ES-I3 (cell line): ENCODE results near the gene CEMP1.
A peak's percentile ranks its signal among the peaks of the same experiment; 100 is the strongest.

Source experiments
- H3K36me3 ChIP-seq: 2 replicates; pipeline ENCODE4 v1.6.1; 2013; ENCODE audit warnings: mild to moderate bottlenecking, low read length, control low read depth, moderate library complexity; ENCODE audit not compliant: insufficient read depth
- H3K4me1 ChIP-seq: 2 replicates; pipeline ENCODE4 v1.6.1; 2013; ENCODE audit warnings: mild to moderate bottlenecking, control low read depth, low read length; ENCODE audit not compliant: insufficient read depth
- H3K9ac ChIP-seq: 2 replicates; pipeline ENCODE4 v1.6.1; 2013; ENCODE audit warnings: low read depth, mild to moderate bottlenecking, low read length, moderate library complexity
- H3K9me3 ChIP-seq: 2 replicates; pipeline ENCODE4 v1.6.1; 2013; ENCODE audit warnings: mild to moderate bottlenecking, low read length, moderate library complexity; ENCODE audit not compliant: control insufficient read depth, insufficient read depth

The CEMP1 gene

GRCh38 chr16:2529961-2530628, 1.1 kb downstream of the CEMP1 start:
- no peaks in the 10 kb centered on the region for H3K9me3 ChIP-seq
- H3K36me3 ChIP-seq, result no peaks in the 10 kb centered on the region
- 0 out of 2 replicates have a peak, but pooled peaks cover 5% of the 10 kb centered on the region for H3K4me1 ChIP-seq
- H3K9ac ChIP-seq, result no peak overlapping the region

- H3K36me3 ChIP-seq, result peaks cover 2% of the 10 kb centered on the region; the same call in 1 of the 2 replicates
- 0 out of 2 replicates have a peak, but pooled peaks cover 5% of the 10 kb centered on the region for H3K4me1 ChIP-seq
- H3K9ac ChIP-seq, result no peak overlapping the region
- no peaks in the 10 kb centered on the region for H3K9me3 ChIP-seq
Observed at GRCh38 chr16:2529061-2529931, 1.9 kb downstream of the CEMP1 start.

- Histone ChIP-seq H3K4me1 (0 out of 2 replicates have a peak, but pooled peaks cover 5% of the 10 kb centered on the region), H3K9me3 (no peaks in the 10 kb centered on the region), H3K36me3 (peaks cover 2% of the 10 kb centered on the region; the same call in 1 of the 2 replicates), H3K9ac (no peak overlapping the region)
Observed at GRCh38 chr16:2528161-2529060, 2.8 kb downstream of the CEMP1 start.

GRCh38 chr16:2527784-2528100, 3.5 kb downstream of the CEMP1 start:
- Histone ChIP-seq H3K9ac (no peak overlapping the region), H3K9me3 (no peaks in the 10 kb centered on the region), H3K36me3 (peaks cover 2% of the 10 kb centered on the region; the same call in 1 of the 2 replicates), H3K4me1 (0 out of 2 replicates have a peak, but pooled peaks cover 5% of the 10 kb centered on the region)

- peaks cover 2% of the 10 kb centered on the region; the same call in 1 of the 2 replicates for H3K36me3 ChIP-seq
- H3K9ac ChIP-seq, result no peak overlapping the region
- 0 out of 2 replicates have a peak, but pooled peaks cover 5% of the 10 kb centered on the region for H3K4me1 ChIP-seq
Observed at GRCh38 chr16:2527071-2527783, 4.0 kb downstream of the CEMP1 start.

GRCh38 chr16:2526135-2526534, 5.1 kb downstream of the CEMP1 start:
- no peak overlapping the region for H3K9ac ChIP-seq
- peaks cover 2% of the 10 kb centered on the region; the same call in 1 of the 2 replicates for H3K36me3 ChIP-seq
- H3K9me3 ChIP-seq, result no peaks in the 10 kb centered on the region
- H3K4me1 ChIP-seq, result 0 out of 2 replicates have a peak, but pooled peaks cover 3% of the 10 kb centered on the region

More at GRCh38 chr16:2527071-2527783, 4.0 kb downstream of the CEMP1 start:
- H3K9me3 ChIP-seq, result no peaks in the 10 kb centered on the region

GRCh38 chr16:2524339-2524938, 6.8 kb downstream of the CEMP1 start:
- no peaks in the 10 kb centered on the region for H3K9me3 ChIP-seq
- peaks cover 2% of the 10 kb centered on the region; the same call in 1 of the 2 replicates for H3K36me3 ChIP-seq
- no peaks in the 10 kb centered on the region for H3K4me1 ChIP-seq
- H3K9ac ChIP-seq, result no peak overlapping the region

GRCh38 chr16:2523801-2524231, 7.4 kb downstream of the CEMP1 start:
- no peaks in the 10 kb centered on the region for H3K4me1 ChIP-seq
- no peak overlapping the region for H3K9ac ChIP-seq
- peaks cover 2% of the 10 kb centered on the region; the same call in 1 of the 2 replicates for H3K36me3 ChIP-seq
- no peaks in the 10 kb centered on the region for H3K9me3 ChIP-seq

GRCh38 chr16:2520784-2521531, 10.2 kb downstream of the CEMP1 start:
- Histone ChIP-seq H3K9me3 (no peaks in the 10 kb centered on the region), H3K4me1 (0 out of 2 replicates have a peak, but pooled peaks cover 4% of the 10 kb centered on the region), H3K36me3 (peaks cover 2% of the 10 kb centered on the region; the same call in 1 of the 2 replicates), H3K9ac (peak overlapping the region; percentile 68)

GRCh38 chr16:2520097-2520783, 11.0 kb downstream of the CEMP1 start, which contains the start of gene AMDHD2:
Gene AMDHD2, plus strand, starts transcription at chr16:2520371. Its CDS starts 88 bp downstream, at chr16:2520459.
- Histone ChIP-seq H3K4me1 (0 out of 2 replicates have a peak, but pooled peaks cover 11% of the 10 kb centered on the region), H3K9me3 (no peaks in the 10 kb centered on the region), H3K9ac (peak within 1 kb of the TSS; percentile 68), H3K36me3 (peaks cover 2% of the 10 kb centered on the region; the same call in 1 of the 2 replicates)

GRCh38 chr16:2519711-2520080, 11.5 kb downstream of the CEMP1 start:
- Histone ChIP-seq H3K9ac (no peak overlapping the region; the same call in 1 of the 2 replicates), H3K9me3 (no peaks in the 10 kb centered on the region), H3K4me1 (0 out of 2 replicates have a peak, but pooled peaks cover 12% of the 10 kb centered on the region), H3K36me3 (peaks cover 2% of the 10 kb centered on the region; the same call in 1 of the 2 replicates)
